ENCODE results near the gene IPCEF1. TPM values are rescaled to one million over a fixed set of nuclear protein-coding genes. Genes with fewer than 3 reads are reported as not detected.

IPCEF1 gene
- total RNA-seq, 1 experiment from 2014 or later = 6.6 TPM

DNA sequence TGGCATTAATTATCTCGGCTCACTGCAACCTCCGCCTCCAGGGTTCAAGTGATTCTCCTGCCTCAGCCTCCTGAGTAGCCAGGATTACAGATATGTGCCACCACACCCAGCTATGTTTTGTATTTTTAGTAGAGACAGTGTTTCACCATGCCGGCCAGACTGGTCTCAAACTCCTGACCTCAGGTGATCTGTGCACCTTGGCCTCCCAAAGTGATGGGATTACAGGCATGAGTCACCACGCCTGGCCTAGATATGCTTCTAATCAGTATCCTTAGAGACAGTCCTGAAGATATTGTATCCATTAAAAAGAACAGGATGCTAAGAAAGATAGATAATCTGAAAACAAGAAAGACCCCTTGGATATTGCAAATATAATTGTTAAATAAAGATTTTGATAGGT, 3.1 kb upstream of the IPCEF1 start:
- no peak for DNase-seq
- H3K27me3 ChIP-seq (ENCODE audit: control insufficient read depth, insufficient read depth, low read length) = no peaks in the 10 kb centered on the region

GRCh38 chr6:154359161-154359574, 2.6 kb upstream of the IPCEF1 start:
- Histone ChIP-seq H3K27me3 (ENCODE audit: control insufficient read depth, insufficient read depth, low read length) (no peaks in the 10 kb centered on the region), H3K36me3 (replicated peaks; ENCODE audit: control insufficient read depth, insufficient read depth, low read length) (no peaks in the 10 kb centered on the region), H3K4me3 (ENCODE audit: insufficient read depth, low read depth, low read length) (no peak overlapping the region)
- DNase-seq = no peak

More for the DNA sequence above, 3.1 kb upstream of the IPCEF1 start:
- Histone ChIP-seq H3K36me3 (replicated peaks; ENCODE audit: control insufficient read depth, insufficient read depth, low read length) (no peaks in the 10 kb centered on the region), H3K4me3 (ENCODE audit: insufficient read depth, low read depth, low read length) (no peak overlapping the region)

GRCh38 chr6:154358019-154358545, 1.5 kb upstream of the IPCEF1 start:
- Histone ChIP-seq H3K27me3 (ENCODE audit: control insufficient read depth, insufficient read depth, low read length) (no peaks in the 10 kb centered on the region), H3K36me3 (replicated peaks; ENCODE audit: control insufficient read depth, insufficient read depth, low read length) (no peaks in the 10 kb centered on the region), H3K4me3 (ENCODE audit: insufficient read depth, low read depth, low read length) (no peak overlapping the region)
- no peak for DNase-seq

GRCh38 chr6:154356113-154356512, 490 bp downstream of the IPCEF1 start:
- Histone ChIP-seq H3K36me3 (replicated peaks; ENCODE audit: control insufficient read depth, insufficient read depth, low read length) (no peaks in the 10 kb centered on the region), H3K27me3 (ENCODE audit: control insufficient read depth, insufficient read depth, low read length) (no peaks in the 10 kb centered on the region), H3K4me3 (ENCODE audit: insufficient read depth, low read depth, low read length) (no peak overlapping the region)
- no peak for DNase-seq

GRCh38 chr6:154354265-154354777, 2.3 kb downstream of the IPCEF1 start:
- H3K36me3 ChIP-seq (replicated peaks; ENCODE audit: control insufficient read depth, insufficient read depth, low read length) = no peaks in the 10 kb centered on the region
- H3K27me3 ChIP-seq (ENCODE audit: control insufficient read depth, insufficient read depth, low read length) = no peaks in the 10 kb centered on the region
- H3K4me3 ChIP-seq (ENCODE audit: insufficient read depth, low read depth, low read length) = no peak overlapping the region
- no peak for DNase-seq

DNA sequence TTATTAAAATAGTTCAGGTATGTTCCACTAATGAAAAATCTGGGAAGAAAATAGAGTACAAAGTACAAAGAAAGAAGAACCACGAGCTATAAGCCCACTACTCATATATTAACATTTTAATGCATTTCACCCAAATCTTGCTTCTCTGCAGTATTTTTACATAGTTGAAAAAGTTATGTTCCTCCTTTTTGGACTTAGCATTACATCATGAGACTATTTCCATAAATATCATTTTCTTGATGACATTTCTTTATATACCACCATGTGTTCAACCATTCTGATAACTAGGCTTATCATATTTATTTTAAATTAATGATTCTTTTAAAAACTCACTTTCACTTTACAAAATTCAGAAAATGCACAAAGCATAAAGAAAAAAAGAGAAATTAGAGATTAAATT, 3.0 kb downstream of the IPCEF1 start:
- H3K36me3 ChIP-seq (replicated peaks; ENCODE audit: control insufficient read depth, insufficient read depth, low read length) = no peaks in the 10 kb centered on the region
- H3K27me3 ChIP-seq (ENCODE audit: control insufficient read depth, insufficient read depth, low read length) = no peaks in the 10 kb centered on the region
- DNase-seq = no peak
- H3K4me3 ChIP-seq (ENCODE audit: insufficient read depth, low read depth, low read length) = no peak overlapping the region

DNA sequence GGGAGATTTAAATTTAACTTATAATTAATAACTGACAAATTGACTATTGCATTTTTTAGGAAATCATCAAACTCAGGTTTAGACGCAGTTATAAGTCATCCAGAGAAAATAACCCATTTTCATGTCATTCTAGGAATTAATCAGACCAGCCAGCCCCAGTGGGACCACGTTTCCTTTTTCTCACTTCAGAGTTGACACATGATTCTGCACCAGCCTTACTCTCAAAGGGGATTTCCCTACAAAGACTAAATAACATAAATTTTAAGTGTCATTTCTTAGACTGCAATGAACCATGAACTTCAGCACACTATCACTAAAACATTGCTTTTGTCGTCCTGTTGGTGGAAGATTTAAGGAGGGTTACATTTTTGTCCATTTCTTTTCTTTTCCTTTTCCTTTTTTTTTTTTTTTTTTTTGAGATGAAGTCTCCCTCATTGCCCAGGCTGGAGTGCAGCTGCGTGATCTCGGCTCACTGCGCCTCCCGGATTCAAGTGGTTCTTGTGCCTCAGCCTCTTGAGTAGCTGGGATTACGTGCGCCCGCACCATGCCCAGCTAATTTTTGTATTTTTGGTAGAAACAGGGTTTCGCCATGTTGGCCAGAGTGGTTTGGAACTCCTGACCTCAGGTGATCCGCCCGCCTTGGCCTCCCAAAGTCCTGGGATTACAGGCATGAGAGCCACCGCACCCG, 3.6 kb downstream of the IPCEF1 start:
- H3K27me3 ChIP-seq (ENCODE audit: control insufficient read depth, insufficient read depth, low read length) = no peaks in the 10 kb centered on the region
- no peak for DNase-seq
- no peaks in the 10 kb centered on the region for H3K36me3 ChIP-seq (replicated peaks; ENCODE audit: control insufficient read depth, insufficient read depth, low read length)
- no peak overlapping the region for H3K4me3 ChIP-seq (ENCODE audit: insufficient read depth, low read depth, low read length)

DNA sequence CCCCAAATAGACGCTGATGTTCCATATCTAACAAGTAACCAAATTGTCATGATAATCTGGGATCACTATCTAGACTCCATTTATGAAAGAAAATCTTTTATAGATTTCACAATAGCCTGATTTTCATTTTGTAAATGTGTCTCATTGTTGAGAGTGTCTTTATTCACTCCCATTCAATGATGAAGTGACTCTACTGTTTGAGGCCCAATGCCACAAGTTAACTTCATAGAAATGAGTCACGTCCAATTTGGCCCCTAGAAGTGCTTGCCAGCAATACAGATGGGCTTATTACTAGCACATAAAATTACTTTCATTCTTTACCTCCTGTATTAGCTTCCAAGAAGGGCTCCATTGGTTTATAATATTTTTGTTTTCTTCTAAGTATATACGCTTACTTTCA, 6.3 kb downstream of the IPCEF1 start:
- DNase-seq = no peak
- H3K27me3 ChIP-seq (ENCODE audit: control insufficient read depth, insufficient read depth, low read length) = no peaks in the 10 kb centered on the region
- no peak overlapping the region for H3K4me3 ChIP-seq (ENCODE audit: insufficient read depth, low read depth, low read length)
- no peaks in the 10 kb centered on the region for H3K36me3 ChIP-seq (replicated peaks; ENCODE audit: control insufficient read depth, insufficient read depth, low read length)

DNA sequence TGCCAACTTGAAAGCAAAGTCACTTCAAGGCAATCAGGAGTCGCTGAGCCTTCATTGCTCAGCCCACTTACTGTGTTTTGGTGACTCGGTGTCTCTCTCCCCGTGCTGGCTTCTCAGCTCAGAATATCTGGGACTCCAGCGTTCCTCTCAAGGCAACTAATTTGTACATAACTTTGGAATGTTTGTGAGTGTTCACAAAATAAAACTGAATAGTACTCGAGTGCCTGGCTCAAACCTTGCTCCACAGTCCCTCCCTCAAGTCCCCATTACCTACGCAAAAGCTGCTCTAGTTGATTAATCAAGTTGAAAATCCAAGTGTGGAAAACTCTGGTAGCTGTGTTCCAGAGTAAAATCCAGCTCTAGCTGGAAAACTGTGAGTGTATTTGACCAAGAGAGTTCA, 8.6 kb downstream of the IPCEF1 start:
- no peak for DNase-seq
- H3K4me3 ChIP-seq (ENCODE audit: insufficient read depth, low read depth, low read length) = no peak overlapping the region

GRCh38 chr6:154345811-154346210, 10.8 kb downstream of the IPCEF1 start:
- no peaks in the 10 kb centered on the region for H3K36me3 ChIP-seq (replicated peaks; ENCODE audit: control insufficient read depth, insufficient read depth, low read length)
- H3K27me3 ChIP-seq (ENCODE audit: control insufficient read depth, insufficient read depth, low read length) = no peaks in the 10 kb centered on the region
- no peak for DNase-seq
- H3K4me3 ChIP-seq (ENCODE audit: insufficient read depth, low read depth, low read length) = no peak overlapping the region

More for the DNA sequence above, 8.6 kb downstream of the IPCEF1 start:
- H3K27me3 ChIP-seq (ENCODE audit: control insufficient read depth, insufficient read depth, low read length) = no peaks in the 10 kb centered on the region
- H3K36me3 ChIP-seq (replicated peaks; ENCODE audit: control insufficient read depth, insufficient read depth, low read length) = no peaks in the 10 kb centered on the region

DNA sequence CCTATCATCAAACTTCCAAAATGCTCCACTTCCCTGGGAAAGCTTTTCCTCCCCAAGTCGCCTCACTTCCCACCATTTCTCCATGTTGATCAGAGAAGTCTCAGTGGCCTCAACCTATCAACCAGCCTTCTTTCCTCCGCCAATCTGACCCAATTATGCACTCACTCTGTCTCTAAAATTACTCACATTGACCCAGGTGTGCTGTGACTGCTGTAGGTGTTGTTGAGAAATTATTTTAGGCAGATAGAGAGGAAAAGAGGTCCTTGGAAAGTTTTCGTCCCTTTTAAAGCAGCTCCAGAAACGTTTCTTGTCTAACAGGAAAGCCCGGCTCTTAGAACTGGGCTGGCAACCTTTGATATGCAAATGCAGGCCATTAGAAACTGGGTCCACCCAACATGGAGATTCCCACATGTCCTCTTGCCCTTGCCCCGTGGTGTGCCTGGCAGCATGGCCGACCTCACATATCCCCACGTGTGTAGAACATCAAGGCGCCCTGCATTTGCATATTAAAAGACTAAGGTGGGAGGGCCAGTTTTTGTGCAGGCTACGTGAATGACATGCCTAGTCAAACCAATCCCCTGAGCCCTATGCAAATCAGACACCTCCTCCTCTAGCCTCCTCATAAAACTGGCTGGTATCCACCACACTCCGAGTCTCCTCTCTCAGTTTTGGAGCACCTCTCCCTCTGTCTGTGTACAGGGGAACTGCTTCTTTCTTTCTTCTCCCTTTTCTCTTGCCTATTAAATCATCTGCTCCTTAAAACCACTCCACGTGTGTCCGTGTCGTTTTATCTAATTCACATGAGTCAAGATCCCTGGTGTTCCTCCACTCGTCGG, 12.9 kb downstream of the IPCEF1 start:
- no peaks in the 10 kb centered on the region for H3K36me3 ChIP-seq (replicated peaks; ENCODE audit: control insufficient read depth, insufficient read depth, low read length)
- H3K4me3 ChIP-seq (ENCODE audit: insufficient read depth, low read depth, low read length) = peak overlapping the region; percentile 18; the same call in 1 of the 2 replicates
- peak; percentile 10 for DNase-seq
- no peaks in the 10 kb centered on the region for H3K27me3 ChIP-seq (ENCODE audit: control insufficient read depth, insufficient read depth, low read length)

DNA sequence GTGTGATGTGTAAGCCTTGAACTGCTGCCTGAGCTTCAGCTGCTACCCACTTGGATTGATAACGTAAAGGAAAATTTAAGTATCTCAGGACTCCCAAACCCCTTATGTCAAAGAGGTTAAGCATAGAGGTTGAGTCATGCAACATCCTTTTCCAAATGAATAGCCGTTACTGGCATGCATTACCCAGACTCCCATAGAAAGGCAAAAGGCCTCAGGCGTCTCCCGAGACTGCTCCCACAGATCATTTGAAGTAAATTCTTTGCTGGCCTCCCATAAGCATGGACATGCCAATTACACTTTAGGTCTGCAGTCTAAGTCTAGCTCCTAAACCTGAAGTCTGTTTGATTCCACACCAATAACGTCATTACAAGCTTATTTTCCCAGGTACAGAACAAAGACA, 14.7 kb downstream of the IPCEF1 start:
- H3K27me3 ChIP-seq (ENCODE audit: control insufficient read depth, insufficient read depth, low read length) = no peaks in the 10 kb centered on the region
- no peaks in the 10 kb centered on the region for H3K36me3 ChIP-seq (replicated peaks; ENCODE audit: control insufficient read depth, insufficient read depth, low read length)
- H3K4me3 ChIP-seq (ENCODE audit: insufficient read depth, low read depth, low read length) = no peak overlapping the region
- DNase-seq = no peak

- DNase-seq = no peak
- no peak overlapping the region for H3K4me3 ChIP-seq (ENCODE audit: insufficient read depth, low read depth, low read length)
- no peaks in the 10 kb centered on the region for H3K27me3 ChIP-seq (ENCODE audit: control insufficient read depth, insufficient read depth, low read length)
- H3K36me3 ChIP-seq (replicated peaks; ENCODE audit: control insufficient read depth, insufficient read depth, low read length) = no peaks in the 10 kb centered on the region
Observed at GRCh38 chr6:154341336-154341735, 15.3 kb downstream of the IPCEF1 start.

- Histone ChIP-seq H3K27me3 (ENCODE audit: control insufficient read depth, insufficient read depth, low read length) (no peaks in the 10 kb centered on the region), H3K36me3 (replicated peaks; ENCODE audit: control insufficient read depth, insufficient read depth, low read length) (no peaks in the 10 kb centered on the region), H3K4me3 (ENCODE audit: insufficient read depth, low read depth, low read length) (no peak overlapping the region)
- no peak for DNase-seq
Observed at GRCh38 chr6:154337406-154338005, 19.1 kb downstream of the IPCEF1 start.

Data from H7 (cell line).